GM03348 (cell line): ENCODE measurements around the gene MEIS3.
"Not testable (repeated sequence)": the region's sequence is repeated elsewhere in the genome, so short reads cannot be mapped to it uniquely, and the experiment has no call there.

Experiments used
- DNase-seq: peaks from one replicate; pipeline ENCODE4 v3.0.0; 2012; ENCODE audit warnings: low spot score

MEIS3 gene

GRCh38 chr19:47415953-47416642, 3.2 kb downstream of the MEIS3 start:
- DNase-seq = no peak

GRCh38 chr19:47414469-47414868, 4.9 kb downstream of the MEIS3 start:
- DNase-seq = no peak

GRCh38 chr19:47413941-47414340, 5.4 kb downstream of the MEIS3 start:
- DNase-seq = no peak

GRCh38 chr19:47411696-47412095, 7.6 kb downstream of the MEIS3 start:
- not testable (repeated sequence) for DNase-seq

GRCh38 chr19:47411101-47411500, 8.2 kb downstream of the MEIS3 start:
- no peak for DNase-seq

- no peak for DNase-seq
These were observed 11.0 kb downstream of the MEIS3 start for GRCh38 chr19:47408156-47408938.

- DNase-seq = no peak
These were observed 11.9 kb downstream of the MEIS3 start for GRCh38 chr19:47407417-47407774.

- no peak for DNase-seq
These were observed 12.5 kb downstream of the MEIS3 start for GRCh38 chr19:47406711-47407416.

GRCh38 chr19:47405854-47406417, 13.4 kb downstream of the MEIS3 start:
- no peak for DNase-seq

GRCh38 chr19:47405197-47405550, 14.2 kb downstream of the MEIS3 start:
- DNase-seq = no peak

GRCh38 chr19:47404334-47405196, 14.8 kb downstream of the MEIS3 start:
- no peak for DNase-seq

- no peak for DNase-seq
These were observed 16.8 kb downstream of the MEIS3 start for GRCh38 chr19:47402504-47402903.

GRCh38 chr19:47398707-47399597, 20.4 kb downstream of the MEIS3 start:
- no peak for DNase-seq

- peak; percentile 89 for DNase-seq
These were observed 27.7 kb downstream of the MEIS3 start for GRCh38 chr19:47391510-47392223.

- DNase-seq = no peak
These were observed 28.5 kb downstream of the MEIS3 start for GRCh38 chr19:47390533-47391488.

GRCh38 chr19:47389150-47389556, 30.2 kb downstream of the MEIS3 start:
- DNase-seq = no peak

- not testable (repeated sequence) for DNase-seq
These were observed 30.6 kb downstream of the MEIS3 start for GRCh38 chr19:47388721-47389120.

- not testable (repeated sequence) for DNase-seq
These were observed 31.7 kb downstream of the MEIS3 start for GRCh38 chr19:47387623-47388022.

GRCh38 chr19:47386582-47386981, 32.7 kb downstream of the MEIS3 start:
- DNase-seq = not testable (repeated sequence)
